ENCODE data around the gene GAK. TPM values are rescaled to one million over a fixed set of nuclear protein-coding genes. Genes with fewer than 3 reads are reported as not detected.

Gene GAK
- total and polyA plus RNA-seq, 2 of the 13 experiments (the other 11 are each of a cell fraction or from before 2014, with no cell fraction given): 17.5 to 44.3 TPM

- TF ChIP-seq MYC (CRISPR knock-in tag; IDR thresholded peaks at IDR 0.05; ENCODE audit: borderline replicate concordance) (0 out of 2 replicates have a peak, but pooled peaks have one; percentile 15), ZNF317 (CRISPR knock-in tag; IDR thresholded peaks at IDR 0.05) (no peak), ZNF253 (CRISPR knock-in tag; IDR thresholded peaks at IDR 0.05; ENCODE audit: borderline replicate concordance) (0 out of 2 replicates have a peak, but pooled peaks have one; percentile 39), ZNF883 (CRISPR knock-in tag; IDR thresholded peaks at IDR 0.05; ENCODE audit: not compliant biosample characterization) (peak; percentile 59), ARID5B (CRISPR knock-in tag; IDR thresholded peaks at IDR 0.05) (peak; percentile 33; the same call in 1 of the 2 replicates), SRSF1 (optimal IDR thresholded peaks at IDR 0.05; ENCODE audit: low read depth, low read length) (no peak), GABPB1 (CRISPR knock-in tag; IDR thresholded peaks at IDR 0.05) (peak; percentile 58; the same call in 1 of the 2 replicates), ZFY (CRISPR knock-in tag; IDR thresholded peaks at IDR 0.05) (peak; percentile 64), IRF2 (CRISPR knock-in tag; IDR thresholded peaks at IDR 0.05) (0 out of 2 replicates have a peak, but pooled peaks have one; percentile 30), MXD1 (CRISPR knock-in tag; IDR thresholded peaks at IDR 0.05) (0 out of 2 replicates have a peak, but pooled peaks have one; percentile 44), TBX2 (CRISPR knock-in tag; IDR thresholded peaks at IDR 0.05; ENCODE audit: borderline replicate concordance) (0 out of 2 replicates have a peak, but pooled peaks have one; percentile 21), TERF1 (CRISPR knock-in tag; IDR thresholded peaks at IDR 0.05) (0 out of 2 replicates have a peak, but pooled peaks have one; percentile 37), ZNF296 (CRISPR knock-in tag; conservative IDR thresholded peaks at IDR 0.05) (no peak), PATZ1 (CRISPR knock-in tag; IDR thresholded peaks at IDR 0.05) (peak; percentile 67), ZFX (CRISPR knock-in tag; IDR thresholded peaks at IDR 0.05; ENCODE audit: low read depth) (peak; percentile 80), NRL (CRISPR knock-in tag; IDR thresholded peaks at IDR 0.05; ENCODE audit: borderline replicate concordance) (0 out of 2 replicates have a peak, but pooled peaks have one; percentile 31), ZNF501 (CRISPR knock-in tag; IDR thresholded peaks at IDR 0.05) (no peak), ZSCAN21 (CRISPR knock-in tag; IDR thresholded peaks at IDR 0.05; ENCODE audit: borderline replicate concordance) (peak; percentile 45; the same call in 1 of the 2 replicates), BCL6 (CRISPR knock-in tag; IDR thresholded peaks at IDR 0.05) (0 out of 2 replicates have a peak, but pooled peaks have one; percentile 29)
Observed at GRCh38 chr4:836750-837301, 95.3 kb downstream of the GAK start (continued).
